HL-60 (cell line): ENCODE measurements around the gene UBXN10.

Experiments used
- GABPA ChIP-seq: IDR thresholded peaks from 2 replicates; pipeline ENCODE4 v1.6.1; 2012; ENCODE audit warnings: low read depth
- POLR2AphosphoS5 ChIP-seq: IDR thresholded peaks from 2 replicates; pipeline ENCODE4 v1.6.1; 2012; ENCODE audit warnings: low read depth
- TF ChIP-seq, protein P1 (sequence below): IDR thresholded peaks from one replicate; pipeline ENCODE4 v1.5.1; 2011; ENCODE audit warnings: low read length, control low read depth, inconsistent platforms; ENCODE audit not compliant: insufficient read depth
- TF ChIP-seq, protein P2 (sequence below): IDR thresholded peaks from 2 replicates; pipeline ENCODE4 v1.6.1; 2012; ENCODE audit warnings: low read depth; ENCODE audit not compliant: insufficient replicate concordance

DNA sequence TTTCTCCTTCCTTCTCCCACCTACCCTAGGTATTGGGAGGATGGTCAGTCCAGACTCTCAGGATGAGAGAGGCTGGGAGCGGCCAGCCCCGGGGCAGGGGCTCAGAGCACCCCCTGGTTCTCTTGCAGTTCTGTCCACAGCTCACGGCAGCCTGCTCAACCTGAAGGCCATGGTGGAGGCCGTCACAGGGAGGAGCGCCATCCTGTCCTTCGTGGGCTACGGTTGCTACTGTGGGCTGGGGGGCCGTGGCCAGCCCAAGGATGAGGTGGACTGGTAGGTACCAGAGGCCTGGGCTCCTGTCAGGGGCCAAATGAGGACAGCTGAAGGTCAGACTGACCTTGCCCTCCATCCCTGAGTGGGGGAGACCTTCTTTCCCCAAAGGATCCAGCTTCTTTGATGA lies 42.6 kb upstream of the UBXN10 start:
- TF ChIP-seq, protein P1, sequence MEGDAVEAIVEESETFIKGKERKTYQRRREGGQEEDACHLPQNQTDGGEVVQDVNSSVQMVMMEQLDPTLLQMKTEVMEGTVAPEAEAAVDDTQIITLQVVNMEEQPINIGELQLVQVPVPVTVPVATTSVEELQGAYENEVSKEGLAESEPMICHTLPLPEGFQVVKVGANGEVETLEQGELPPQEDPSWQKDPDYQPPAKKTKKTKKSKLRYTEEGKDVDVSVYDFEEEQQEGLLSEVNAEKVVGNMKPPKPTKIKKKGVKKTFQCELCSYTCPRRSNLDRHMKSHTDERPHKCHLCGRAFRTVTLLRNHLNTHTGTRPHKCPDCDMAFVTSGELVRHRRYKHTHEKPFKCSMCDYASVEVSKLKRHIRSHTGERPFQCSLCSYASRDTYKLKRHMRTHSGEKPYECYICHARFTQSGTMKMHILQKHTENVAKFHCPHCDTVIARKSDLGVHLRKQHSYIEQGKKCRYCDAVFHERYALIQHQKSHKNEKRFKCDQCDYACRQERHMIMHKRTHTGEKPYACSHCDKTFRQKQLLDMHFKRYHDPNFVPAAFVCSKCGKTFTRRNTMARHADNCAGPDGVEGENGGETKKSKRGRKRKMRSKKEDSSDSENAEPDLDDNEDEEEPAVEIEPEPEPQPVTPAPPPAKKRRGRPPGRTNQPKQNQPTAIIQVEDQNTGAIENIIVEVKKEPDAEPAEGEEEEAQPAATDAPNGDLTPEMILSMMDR: no peak
- no peak for TF ChIP-seq POLR2AphosphoS5
- TF ChIP-seq, protein P2, sequence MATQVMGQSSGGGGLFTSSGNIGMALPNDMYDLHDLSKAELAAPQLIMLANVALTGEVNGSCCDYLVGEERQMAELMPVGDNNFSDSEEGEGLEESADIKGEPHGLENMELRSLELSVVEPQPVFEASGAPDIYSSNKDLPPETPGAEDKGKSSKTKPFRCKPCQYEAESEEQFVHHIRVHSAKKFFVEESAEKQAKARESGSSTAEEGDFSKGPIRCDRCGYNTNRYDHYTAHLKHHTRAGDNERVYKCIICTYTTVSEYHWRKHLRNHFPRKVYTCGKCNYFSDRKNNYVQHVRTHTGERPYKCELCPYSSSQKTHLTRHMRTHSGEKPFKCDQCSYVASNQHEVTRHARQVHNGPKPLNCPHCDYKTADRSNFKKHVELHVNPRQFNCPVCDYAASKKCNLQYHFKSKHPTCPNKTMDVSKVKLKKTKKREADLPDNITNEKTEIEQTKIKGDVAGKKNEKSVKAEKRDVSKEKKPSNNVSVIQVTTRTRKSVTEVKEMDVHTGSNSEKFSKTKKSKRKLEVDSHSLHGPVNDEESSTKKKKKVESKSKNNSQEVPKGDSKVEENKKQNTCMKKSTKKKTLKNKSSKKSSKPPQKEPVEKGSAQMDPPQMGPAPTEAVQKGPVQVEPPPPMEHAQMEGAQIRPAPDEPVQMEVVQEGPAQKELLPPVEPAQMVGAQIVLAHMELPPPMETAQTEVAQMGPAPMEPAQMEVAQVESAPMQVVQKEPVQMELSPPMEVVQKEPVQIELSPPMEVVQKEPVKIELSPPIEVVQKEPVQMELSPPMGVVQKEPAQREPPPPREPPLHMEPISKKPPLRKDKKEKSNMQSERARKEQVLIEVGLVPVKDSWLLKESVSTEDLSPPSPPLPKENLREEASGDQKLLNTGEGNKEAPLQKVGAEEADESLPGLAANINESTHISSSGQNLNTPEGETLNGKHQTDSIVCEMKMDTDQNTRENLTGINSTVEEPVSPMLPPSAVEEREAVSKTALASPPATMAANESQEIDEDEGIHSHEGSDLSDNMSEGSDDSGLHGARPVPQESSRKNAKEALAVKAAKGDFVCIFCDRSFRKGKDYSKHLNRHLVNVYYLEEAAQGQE: no peak
- no peak for TF ChIP-seq GABPA
